A549 treated with dexamethasone at 1 μM for 4 hours (cell line): ENCODE measurements around the gene NKX2-1. TPM values are rescaled to one million over a fixed set of nuclear protein-coding genes. Genes with fewer than 3 reads are reported as not detected.

Experiments used
- total RNA-seq: library from RNA; stranded (reverse); fragments of 200-300 nt; extraction: Qiagen RNA extraction; gene quantifications from 5 replicates; pipeline ENCODE4 v1.2.3, GENCODE V29; 2022

The NKX2-1 gene
- total RNA-seq = 0.05 to 0.11 TPM in 2 of 5 replicates, not detected in the others

GRCh38 chr14:36519431-36520321 is at the start of gene NKX2-1:
Gene NKX2-1, minus strand, starts transcription at chr14:36520232. Its CDS starts 103 bp downstream, at chr14:36520129.

Other genes with a start within 250 kb of the NKX2-1 start
- gene MBIP, start 199.6 kb downstream of the NKX2-1 start, total RNA-seq = 14.1 to 16.4 TPM (median 16.2 TPM) in 5 replicates
- gene NKX2-8, start 62.4 kb upstream of the NKX2-1 start, total RNA-seq = 1.7 to 3.8 TPM (median 2.8 TPM) in 5 replicates
- 1.6 to 3.6 TPM (median 3.5 TPM) in 5 replicates for gene PAX9, start 141.6 kb upstream of the NKX2-1 start, total RNA-seq